Measurements from ENCODE around the gene TRANK1.

Gene TRANK1

DNA sequence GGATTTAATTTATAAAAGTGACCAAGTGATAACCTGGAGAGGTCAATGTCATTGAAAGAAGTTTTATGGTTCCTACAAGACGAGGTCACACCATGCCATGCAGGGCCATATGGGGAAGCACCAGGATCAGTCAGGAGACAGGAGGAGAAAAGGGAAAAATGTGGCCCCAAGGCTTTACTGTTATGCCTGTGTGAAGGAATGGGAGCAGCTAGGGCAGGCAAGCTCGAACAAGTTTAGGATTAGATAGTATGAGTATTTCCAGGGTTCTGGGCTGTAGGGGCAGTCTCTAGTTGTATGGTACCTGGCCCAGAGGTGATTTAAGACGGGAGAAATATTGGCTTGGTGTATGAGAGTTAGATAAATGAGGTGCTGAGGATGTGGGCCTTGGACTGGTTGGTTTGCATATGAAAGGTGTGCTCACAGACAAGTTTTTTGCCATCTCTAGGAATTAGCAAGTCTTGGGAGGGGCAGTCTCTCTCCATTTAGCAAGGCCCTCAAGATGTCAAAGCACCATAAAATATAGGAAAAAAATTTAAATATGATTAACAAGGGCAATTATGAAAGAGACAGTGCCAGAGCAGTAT, 144.2 kb downstream of the TRANK1 start:
- DNase-seq (ENCODE audit: low read depth), result no peak

GRCh38 chr3:36796881-36797280, 148.0 kb downstream of the TRANK1 start:
- no peak for DNase-seq (ENCODE audit: low read depth)

- no peak for DNase-seq (ENCODE audit: low read depth)
These were observed 148.7 kb downstream of the TRANK1 start for GRCh38 chr3:36796161-36796560.

DNA sequence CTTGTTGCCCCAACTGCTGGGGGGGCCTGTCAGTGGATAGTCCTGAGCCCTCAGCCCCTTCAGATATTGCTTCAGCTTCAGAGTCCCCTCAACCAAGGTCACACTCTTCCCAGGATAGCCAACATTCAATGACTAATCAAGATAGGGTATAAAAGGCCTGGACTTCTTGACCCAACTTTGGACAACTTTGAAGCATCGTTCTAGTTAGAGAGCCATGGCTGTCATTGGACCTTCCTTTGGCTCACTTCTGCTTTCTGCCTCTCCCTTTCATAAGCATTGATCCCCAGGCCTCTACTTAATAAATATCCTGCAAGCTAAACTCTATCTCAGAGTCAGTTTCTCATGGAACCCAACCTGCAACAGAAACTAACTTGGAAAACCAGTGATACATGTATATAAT, 149.2 kb downstream of the TRANK1 start:
- no peak for DNase-seq (ENCODE audit: low read depth)

DNA sequence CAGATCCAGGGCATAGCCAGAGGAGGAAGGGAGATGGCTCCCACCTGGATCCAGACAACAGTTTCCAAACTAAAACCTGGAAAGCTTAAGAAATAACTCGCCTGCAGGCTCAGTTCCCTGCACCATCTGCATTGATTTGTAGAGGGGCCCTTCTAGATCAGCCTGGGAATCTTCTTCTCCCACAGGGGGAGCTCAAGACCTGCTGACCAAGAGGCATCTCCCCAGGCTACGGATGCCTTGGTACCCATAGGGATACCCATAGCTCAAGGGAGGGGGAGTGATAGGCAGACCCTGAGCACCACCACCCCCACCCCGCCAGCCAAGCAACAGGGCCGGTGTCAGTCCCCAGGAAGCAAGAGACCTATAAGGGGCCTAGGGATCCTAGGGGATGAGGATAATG, 152.5 kb downstream of the TRANK1 start:
- no peak for DNase-seq (ENCODE audit: low read depth)

GRCh38 chr3:36790765-36791164, 154.1 kb downstream of the TRANK1 start:
- no peak for DNase-seq (ENCODE audit: low read depth)

- DNase-seq (ENCODE audit: low read depth), result no peak
These were observed 157.6 kb downstream of the TRANK1 start for GRCh38 chr3:36786921-36787890.

GRCh38 chr3:36784138-36784635, 160.7 kb downstream of the TRANK1 start:
- DNase-seq (ENCODE audit: low read depth), result no peak

GRCh38 chr3:36777424-36778218, 167.2 kb downstream of the TRANK1 start:
- DNase-seq (ENCODE audit: low read depth), result no peak
